ENCODE results near the gene PBX2. TPM values are rescaled to one million over a fixed set of nuclear protein-coding genes. Genes with fewer than 3 reads are reported as not detected.

PBX2 gene
- polyA plus RNA-seq, 1 donor from 2014 or later, result 3.3 TPM

DNA sequence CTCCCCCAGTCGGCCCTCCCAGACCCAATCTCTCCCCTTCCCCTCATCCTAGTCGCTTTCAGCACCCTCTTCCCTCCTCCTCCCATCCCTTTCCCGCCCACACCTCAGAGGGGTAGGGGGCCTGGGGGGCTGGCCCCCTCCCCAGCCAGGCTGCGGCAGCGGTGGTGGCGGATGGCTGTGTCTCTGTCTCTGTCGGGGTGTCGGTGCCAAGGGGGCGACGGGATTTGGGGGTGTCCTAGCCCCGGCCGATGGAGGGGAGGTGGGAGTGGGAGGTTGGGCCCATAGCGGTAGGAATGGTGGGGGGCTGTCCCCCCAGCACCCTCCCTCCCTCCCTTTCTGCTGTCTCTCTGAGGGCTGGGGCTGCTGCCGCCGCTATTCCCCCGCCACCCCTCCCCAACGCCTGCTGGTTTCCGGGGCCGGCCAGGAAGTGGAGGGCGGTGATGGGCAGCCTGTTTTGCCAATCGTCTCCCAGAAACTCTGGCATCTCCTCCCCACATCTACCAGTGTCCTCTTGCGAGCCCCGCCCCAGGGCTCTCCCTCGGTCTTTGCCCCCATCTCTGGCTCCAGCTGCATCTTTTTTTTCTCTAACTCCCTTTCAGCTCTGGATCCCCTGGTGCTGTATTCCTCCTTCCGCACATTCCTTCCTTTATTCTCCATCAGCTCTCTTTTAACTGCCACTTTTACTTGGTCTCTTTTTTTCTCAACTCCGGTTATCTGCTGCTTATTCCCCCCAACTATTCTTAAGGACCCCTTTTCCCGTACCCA lies 14.1 kb downstream of the PBX2 start, which contains the start of gene AGPAT1:
AGPAT1 (minus strand) TSS at position 374 of the 765 bp plus-strand sequence. CDS start 4,588 bp downstream, outside the sequence.
- H3K4me3 Mint-ChIP-seq, result peak within 1 kb of the TSS; percentile 72 to 95 (median 89)
- H3K9me3 Mint-ChIP-seq, result no peaks in the 10 kb centered on the region
- H3K36me3 Mint-ChIP-seq, result peaks cover 5% of the 10 kb centered on the region
- peak within 1 kb of the TSS; percentile 94 to 99 (median 98) for H3K27ac Mint-ChIP-seq
- H3K4me1 Mint-ChIP-seq, result peaks cover 22 to 56% (median 30%) of the 10 kb centered on the region in 3 donors
- H3K27me3 Mint-ChIP-seq, result no peaks in the 10 kb centered on the region

DNA sequence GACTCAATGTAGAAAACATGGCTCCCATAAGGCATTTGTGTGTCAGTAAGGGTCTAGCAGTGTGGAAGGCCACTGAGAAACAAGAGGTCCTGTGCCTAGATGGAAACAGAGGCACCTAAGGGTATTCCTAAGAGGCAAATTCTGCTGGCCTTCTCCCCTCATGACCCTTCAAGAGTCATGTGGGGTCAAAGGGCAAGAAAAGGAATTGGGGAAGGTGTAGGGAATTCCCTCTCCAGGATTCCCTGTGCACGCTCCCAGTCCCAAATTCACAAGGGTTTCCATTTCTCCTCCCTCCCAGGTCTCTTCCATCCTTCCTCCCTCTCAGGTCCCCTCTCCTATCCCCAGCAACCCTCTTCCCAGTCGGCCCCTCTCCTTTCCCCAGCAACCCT lies 14.7 kb downstream of the PBX2 start:
- H3K27me3 Mint-ChIP-seq, result no peaks in the 10 kb centered on the region

DNA sequence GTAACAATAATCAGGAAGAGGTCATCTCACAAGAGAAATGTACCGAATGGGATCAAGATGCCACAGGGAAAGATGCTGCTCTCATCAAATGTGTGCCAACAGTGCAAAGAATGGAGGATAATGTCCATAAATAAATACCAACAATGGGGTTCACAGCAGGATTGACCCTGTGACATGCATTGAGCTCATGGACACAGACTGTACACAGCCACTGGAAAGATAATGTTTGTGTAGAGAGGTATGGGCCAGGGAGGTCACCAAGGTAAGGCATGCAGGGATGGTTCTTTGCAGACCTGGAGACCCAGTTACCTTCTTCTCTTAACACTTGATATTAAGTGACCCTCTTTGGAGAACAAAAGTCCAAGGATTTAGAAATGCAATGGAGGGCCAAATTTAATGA lies 15.6 kb downstream of the PBX2 start:
- no peaks in the 10 kb centered on the region for H3K27me3 Mint-ChIP-seq
- H3K27ac Mint-ChIP-seq, result peak overlapping the region in 1 of 3 donors; percentile 15
- H3K36me3 Mint-ChIP-seq, result peaks cover 3% of the 10 kb centered on the region
- peaks cover 22 to 48% (median 25%) of the 10 kb centered on the region in 3 donors for H3K4me1 Mint-ChIP-seq
- H3K9me3 Mint-ChIP-seq, result no peaks in the 10 kb centered on the region
- peak overlapping the region; percentile 2 to 85 (median 56) for H3K4me3 Mint-ChIP-seq

More for the DNA sequence above, 14.7 kb downstream of the PBX2 start:
- Mint-ChIP-seq H3K9me3 (no peaks in the 10 kb centered on the region), H3K27ac (peak overlapping the region in 1 of 3 donors; percentile 98), H3K4me3 (peak overlapping the region; percentile 55 to 95 (median 89)), H3K4me1 (peaks cover 22 to 53% (median 25%) of the 10 kb centered on the region in 3 donors), H3K36me3 (no peaks in the 10 kb centered on the region)

DNA sequence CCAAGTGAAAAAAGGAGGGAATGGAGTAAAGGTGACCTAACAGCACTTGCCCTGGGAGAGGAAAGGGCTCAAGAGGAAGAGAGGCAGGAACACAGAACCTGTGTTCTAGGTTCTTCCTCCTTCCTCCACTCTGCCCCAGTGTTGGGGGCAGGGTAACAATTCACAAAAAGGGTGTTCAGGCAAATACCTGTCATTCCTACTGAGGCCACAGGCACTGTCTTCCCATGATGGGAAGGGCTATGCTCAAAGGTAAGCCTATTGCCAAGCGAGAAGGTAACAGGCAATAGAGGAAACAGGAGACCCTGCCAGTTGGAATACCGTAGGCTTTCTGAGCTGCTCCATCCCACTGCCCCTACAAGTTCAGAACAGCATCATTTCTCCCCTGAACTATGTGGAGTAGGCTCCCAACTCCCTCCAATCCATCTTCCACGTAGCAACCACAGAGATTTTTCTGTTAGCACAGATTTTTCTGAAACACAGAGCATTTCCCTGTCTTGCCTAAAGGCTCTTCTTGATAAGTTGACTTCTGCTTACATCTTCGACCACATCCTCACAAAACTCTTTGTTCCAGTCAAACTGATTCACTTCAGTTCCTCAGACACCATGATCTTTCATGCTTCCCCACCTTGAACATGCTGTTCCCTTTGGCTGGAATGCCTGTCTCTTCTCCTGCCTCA lies 16.8 kb downstream of the PBX2 start:
- Mint-ChIP-seq H3K4me1 (peaks cover 18 to 40% (median 22%) of the 10 kb centered on the region in 3 donors), H3K27ac (peak overlapping the region in 1 of 3 donors; percentile 27), H3K4me3 (peak overlapping the region in 1 of 4 donors; percentile 30), H3K27me3 (no peaks in the 10 kb centered on the region), H3K36me3 (peaks cover 9% of the 10 kb centered on the region), H3K9me3 (no peaks in the 10 kb centered on the region)

DNA sequence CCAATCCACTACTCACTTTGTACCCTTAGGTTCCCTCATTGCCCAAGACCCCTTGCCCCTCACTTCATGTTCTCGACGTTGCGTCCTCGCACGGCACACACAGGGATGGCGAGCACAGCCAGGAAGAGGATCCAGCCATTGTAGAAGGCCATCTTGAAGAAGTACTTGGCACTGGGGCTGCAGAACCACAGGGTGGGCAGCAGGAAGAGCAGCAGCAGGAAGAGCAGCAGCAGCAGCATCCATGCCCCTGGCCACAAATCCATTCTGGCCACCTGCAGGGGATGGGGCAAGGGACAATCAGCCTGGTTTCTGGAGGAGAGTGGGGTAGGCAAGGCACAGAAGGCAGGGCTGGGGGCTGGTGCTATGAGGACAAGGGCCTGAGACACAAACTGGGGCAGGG lies 18.8 kb downstream of the PBX2 start:
- H3K4me3 Mint-ChIP-seq, result peak overlapping the region in 1 of 4 donors; percentile 14
- peaks cover 10% of the 10 kb centered on the region for H3K36me3 Mint-ChIP-seq
- peaks cover 11 to 30% (median 12%) of the 10 kb centered on the region in 3 donors for H3K4me1 Mint-ChIP-seq
- H3K27ac Mint-ChIP-seq, result no peak overlapping the region
- H3K9me3 Mint-ChIP-seq, result no peaks in the 10 kb centered on the region
- no peaks in the 10 kb centered on the region for H3K27me3 Mint-ChIP-seq

DNA sequence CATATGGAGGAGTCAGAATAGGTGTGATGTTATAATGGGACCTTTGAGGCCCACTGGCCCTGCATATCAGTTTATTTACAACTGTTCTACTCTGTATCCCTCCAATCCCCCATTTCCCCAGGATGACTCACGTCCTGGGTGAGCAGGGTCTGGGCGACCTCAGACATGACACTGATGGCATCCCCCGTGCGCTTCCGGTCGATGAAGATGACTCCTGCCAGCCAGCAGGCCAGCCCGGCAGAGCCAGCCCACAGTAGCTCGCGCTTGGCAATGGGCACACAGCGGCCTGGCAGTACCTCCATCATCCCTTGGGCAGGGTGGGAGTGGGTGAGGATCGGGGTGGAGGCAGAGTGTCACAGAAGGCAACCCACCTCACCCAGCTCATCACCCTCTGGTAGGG lies 19.7 kb downstream of the PBX2 start:
- Mint-ChIP-seq H3K27ac (peak overlapping the region in 1 of 3 donors; percentile 77), H3K36me3 (peaks cover 10% of the 10 kb centered on the region), H3K4me3 (no peak overlapping the region), H3K4me1 (peaks cover 8 to 27% (median 8%) of the 10 kb centered on the region in 3 donors), H3K9me3 (no peaks in the 10 kb centered on the region), H3K27me3 (no peaks in the 10 kb centered on the region)

DNA sequence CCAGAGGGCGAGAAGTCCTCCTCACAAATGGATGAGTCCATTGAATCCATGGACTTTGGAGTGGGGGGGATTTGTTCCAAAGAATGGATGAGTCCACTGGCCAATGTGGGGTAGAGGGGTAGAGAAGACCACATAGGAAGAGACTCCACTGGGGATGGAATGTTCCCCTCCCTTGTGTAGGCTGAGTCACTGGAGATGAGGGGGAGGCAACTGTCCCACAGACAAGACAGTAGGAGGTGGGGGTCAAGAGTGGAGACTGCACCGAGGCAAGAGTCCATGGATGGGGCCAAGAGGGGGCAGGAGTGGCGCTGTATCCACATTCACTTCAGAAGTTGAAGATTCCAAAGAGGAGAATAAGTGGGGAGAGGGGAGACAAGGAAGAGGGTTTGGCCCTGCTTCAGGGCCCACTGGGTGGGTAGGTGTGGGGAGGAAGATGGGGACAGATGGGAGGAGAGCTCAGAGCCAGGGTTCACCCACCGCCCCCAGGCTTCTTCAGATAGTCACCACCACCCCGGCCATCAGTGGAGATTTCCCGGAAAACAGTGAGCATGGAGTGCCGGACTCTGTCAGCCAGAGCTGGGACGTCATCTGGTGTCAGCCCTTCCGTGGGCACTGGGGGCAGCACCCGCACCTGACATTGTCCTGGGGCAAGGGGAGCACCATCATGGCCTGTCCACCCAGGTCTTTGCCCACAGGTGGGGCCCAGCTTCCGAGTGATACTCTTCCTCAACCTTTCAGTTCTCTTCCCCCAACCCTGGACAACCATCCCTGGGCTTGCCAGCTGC lies 21.0 kb downstream of the PBX2 start:
- H3K27me3 Mint-ChIP-seq, result no peaks in the 10 kb centered on the region

DNA sequence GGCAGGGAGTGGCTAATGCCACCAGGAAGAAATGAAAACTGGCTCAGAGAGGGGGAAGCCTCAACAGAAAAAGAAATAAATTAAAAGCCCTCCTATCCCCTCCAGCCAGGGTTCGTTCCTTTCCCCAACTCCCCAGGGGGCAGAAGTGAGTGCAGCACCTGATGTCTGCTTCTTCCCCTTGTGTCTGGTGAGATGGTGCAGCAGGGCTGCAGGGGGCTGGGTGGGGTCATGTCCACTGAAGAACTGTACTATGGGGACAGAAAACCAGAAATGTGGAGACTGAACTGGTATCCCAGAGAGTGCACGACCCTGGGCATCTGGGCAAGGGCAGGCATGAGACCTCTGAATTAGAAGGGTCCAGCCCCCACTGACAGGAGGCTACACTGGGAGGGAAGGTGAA lies 21.7 kb downstream of the PBX2 start:
- H3K36me3 Mint-ChIP-seq, result peaks cover 10% of the 10 kb centered on the region
- no peak overlapping the region for H3K27ac Mint-ChIP-seq
- H3K4me3 Mint-ChIP-seq, result no peak overlapping the region
- H3K9me3 Mint-ChIP-seq, result no peaks in the 10 kb centered on the region
- H3K27me3 Mint-ChIP-seq, result no peaks in the 10 kb centered on the region
- H3K4me1 Mint-ChIP-seq, result peaks cover 3 to 10% (median 5%) of the 10 kb centered on the region in 3 donors

More for the DNA sequence above, 21.0 kb downstream of the PBX2 start:
- no peak overlapping the region for H3K4me3 Mint-ChIP-seq
- H3K27ac Mint-ChIP-seq, result peak overlapping the region in 1 of 3 donors; percentile 64
- no peaks in the 10 kb centered on the region for H3K9me3 Mint-ChIP-seq
- peaks cover 4 to 15% (median 5%) of the 10 kb centered on the region in 3 donors for H3K4me1 Mint-ChIP-seq
- peaks cover 10% of the 10 kb centered on the region for H3K36me3 Mint-ChIP-seq

DNA sequence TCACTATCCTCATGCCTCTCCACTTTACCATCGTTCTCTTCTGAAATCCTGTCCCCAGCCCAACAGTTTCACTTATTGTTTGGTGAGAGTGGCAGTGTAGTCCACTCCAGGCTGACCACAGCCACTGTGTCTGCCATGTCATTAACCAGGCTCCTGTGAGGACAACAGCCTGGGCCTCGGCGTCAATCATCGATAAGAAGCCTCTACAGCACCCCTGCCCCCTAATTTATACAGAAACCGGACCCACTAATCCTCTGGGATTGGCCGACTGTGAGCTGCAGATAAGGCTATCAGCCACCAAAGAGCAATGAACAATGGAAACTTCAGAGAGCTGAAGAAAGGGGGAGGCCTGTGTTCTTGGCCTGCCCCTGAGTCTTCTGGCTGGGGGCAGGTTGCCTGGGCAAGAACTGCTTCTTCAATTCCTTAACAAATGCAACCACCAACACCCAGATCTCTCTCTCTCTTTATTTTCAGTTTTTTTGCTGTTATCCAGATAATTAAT lies 22.2 kb downstream of the PBX2 start:
- Mint-ChIP-seq H3K36me3 (peaks cover 10% of the 10 kb centered on the region), H3K4me1 (peaks cover 3 to 7% (median 5%) of the 10 kb centered on the region in 3 donors), H3K9me3 (no peaks in the 10 kb centered on the region), H3K27ac (no peak overlapping the region), H3K27me3 (no peaks in the 10 kb centered on the region), H3K4me3 (no peak overlapping the region)

DNA sequence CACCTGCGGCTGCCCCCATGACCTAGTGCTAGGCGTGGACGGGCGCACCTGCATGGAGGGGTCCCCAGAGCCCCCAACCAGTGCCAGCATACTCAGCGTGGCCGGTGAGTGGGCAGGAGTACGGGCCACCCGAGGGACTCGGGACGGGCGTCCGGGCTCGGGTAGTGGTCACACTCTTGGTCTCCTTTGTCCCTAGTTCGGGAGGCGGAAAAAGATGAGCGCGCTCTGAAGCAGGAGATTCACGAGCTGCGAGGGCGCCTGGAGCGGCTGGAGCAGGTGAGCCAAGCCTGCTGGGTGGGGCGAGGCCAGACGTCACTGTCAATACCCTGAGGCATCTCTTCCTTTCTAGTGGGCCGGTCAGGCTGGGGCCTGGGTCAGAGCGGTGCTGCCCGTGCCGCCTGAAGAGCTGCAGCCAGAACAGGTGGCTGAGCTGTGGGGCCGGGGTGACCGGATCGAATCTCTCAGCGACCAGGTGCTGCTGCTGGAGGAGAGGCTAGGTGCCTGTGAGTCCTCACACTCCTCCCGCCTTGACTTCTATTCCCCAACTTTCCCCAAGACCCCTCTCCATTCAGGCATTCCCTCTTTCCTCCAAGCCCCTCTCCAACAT lies 22.7 kb downstream of the PBX2 start:
- peaks cover 3 to 5% (median 5%) of the 10 kb centered on the region in 3 donors for H3K4me1 Mint-ChIP-seq
- H3K36me3 Mint-ChIP-seq, result peaks cover 10% of the 10 kb centered on the region
- H3K4me3 Mint-ChIP-seq, result no peak overlapping the region
- H3K9me3 Mint-ChIP-seq, result no peaks in the 10 kb centered on the region
- H3K27ac Mint-ChIP-seq, result no peak overlapping the region
- no peaks in the 10 kb centered on the region for H3K27me3 Mint-ChIP-seq

DNA sequence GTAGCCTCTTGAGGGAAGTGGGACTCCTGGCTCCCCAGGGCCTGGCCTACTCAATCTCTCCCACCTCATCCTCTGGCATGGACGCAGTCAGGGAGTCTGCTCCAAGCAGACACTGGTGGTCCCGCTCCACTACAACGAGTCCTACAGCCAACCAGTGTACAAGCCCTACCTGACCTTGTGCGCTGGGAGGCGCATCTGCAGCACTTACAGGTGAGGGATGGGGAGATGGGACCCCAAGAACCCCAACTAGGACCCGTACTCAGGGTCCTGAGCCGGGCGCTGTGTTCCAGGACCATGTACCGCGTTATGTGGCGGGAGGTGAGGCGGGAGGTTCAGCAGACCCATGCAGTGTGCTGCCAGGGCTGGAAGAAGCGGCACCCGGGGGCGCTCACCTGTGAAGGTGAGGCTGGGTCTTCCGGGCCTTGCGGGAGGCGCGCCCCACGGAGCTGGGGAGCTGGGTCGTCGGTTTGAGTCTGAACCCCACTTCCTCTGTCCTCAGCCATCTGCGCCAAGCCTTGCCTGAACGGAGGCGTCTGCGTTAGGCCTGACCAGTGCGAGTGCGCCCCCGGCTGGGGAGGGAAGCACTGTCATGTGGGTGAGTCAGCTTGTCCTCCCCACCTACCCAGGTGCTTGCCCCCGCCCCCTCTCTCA lies 23.5 kb downstream of the PBX2 start:
- Mint-ChIP-seq H3K27ac (no peak overlapping the region), H3K4me3 (no peak overlapping the region), H3K27me3 (no peaks in the 10 kb centered on the region), H3K9me3 (no peaks in the 10 kb centered on the region), H3K4me1 (peaks cover 3 to 5% (median 5%) of the 10 kb centered on the region in 3 donors), H3K36me3 (peaks cover 10% of the 10 kb centered on the region)

DNA sequence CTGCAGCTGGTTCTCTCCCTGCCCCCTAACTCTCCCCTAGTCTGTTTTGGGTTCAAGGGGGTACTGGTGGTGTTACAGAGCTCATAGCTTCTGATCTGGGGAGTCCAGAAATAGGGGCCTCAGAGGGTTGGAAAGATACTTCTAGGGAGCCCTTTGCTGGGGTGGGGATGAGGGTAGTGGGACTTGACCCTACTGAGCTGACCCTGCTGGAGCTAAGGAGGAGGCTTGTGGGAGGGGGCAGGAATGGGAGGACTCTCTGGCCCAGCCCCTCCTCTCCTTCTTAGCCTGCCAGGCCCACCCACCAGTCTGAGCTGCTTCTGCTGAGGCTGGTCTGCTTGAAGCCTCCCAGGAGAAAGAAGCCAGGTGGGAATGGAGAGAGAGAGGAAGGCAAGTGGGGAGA lies 25.7 kb downstream of the PBX2 start, which contains the start of gene EGFL8:
EGFL8 (plus strand) TSS at position 301 of the 400 bp plus-strand sequence. CDS start 1,571 bp downstream, outside the sequence.
- H3K36me3 Mint-ChIP-seq, result peaks cover 7% of the 10 kb centered on the region
- H3K9me3 Mint-ChIP-seq, result no peaks in the 10 kb centered on the region
- H3K4me1 Mint-ChIP-seq, result peaks cover 3 to 5% (median 5%) of the 10 kb centered on the region in 3 donors
- no peak within 1 kb of the TSS for H3K4me3 Mint-ChIP-seq
- H3K27me3 Mint-ChIP-seq, result no peaks in the 10 kb centered on the region
- no peak within 1 kb of the TSS for H3K27ac Mint-ChIP-seq

DNA sequence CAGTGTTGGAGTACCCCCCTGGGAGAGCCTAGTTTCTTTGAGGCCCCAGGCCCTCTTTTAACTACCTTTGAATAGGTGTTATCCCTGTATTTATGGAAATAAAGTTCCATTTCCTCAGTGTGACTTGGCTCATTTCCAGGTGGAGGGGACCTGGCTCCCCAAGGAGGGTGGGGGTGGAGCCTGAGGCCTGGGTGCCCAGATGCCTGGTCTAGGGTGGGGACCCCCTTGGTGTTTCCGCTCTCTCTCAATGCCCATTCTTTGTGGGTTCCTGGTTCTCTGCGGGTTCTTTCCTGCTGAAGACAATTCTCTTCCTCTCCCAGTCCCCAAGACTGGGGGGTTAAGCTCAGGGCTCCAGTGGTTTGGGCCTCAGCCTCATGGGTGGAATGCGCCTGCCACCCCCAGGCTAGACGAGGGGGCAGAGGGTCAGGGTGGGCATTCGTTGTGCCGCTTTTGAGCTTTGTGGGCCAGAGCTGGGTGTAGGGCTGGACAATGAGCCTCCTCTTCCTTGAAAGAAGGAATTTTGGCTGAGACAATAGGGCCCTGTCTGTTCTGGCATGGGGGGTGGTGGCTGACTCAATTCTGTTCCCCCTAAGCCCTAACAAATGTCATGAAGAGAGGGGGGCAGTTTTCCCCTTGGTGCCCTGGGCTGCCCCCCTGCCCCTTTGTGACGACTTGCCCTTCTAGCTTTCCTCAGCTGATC lies 26.3 kb downstream of the PBX2 start:
- Mint-ChIP-seq H3K27ac (no peak overlapping the region), H3K27me3 (no peaks in the 10 kb centered on the region), H3K4me3 (no peak overlapping the region), H3K9me3 (no peaks in the 10 kb centered on the region), H3K4me1 (peaks cover 3 to 5% (median 4%) of the 10 kb centered on the region in 3 donors), H3K36me3 (peaks cover 5% of the 10 kb centered on the region)
